HG03558 (cell line): ENCODE data around the gene IQSEC1.

Experiments
- ATAC-seq: cut with Tn5 transposase; IDR thresholded peaks from one replicate; pipeline ENCODE4 v1.9.1; 2021; ENCODE audit warnings: moderate number of reproducible peaks; ENCODE audit not compliant: unreplicated experiment; ENCODE audit errors: extremely low read depth

Gene IQSEC1

GRCh38 chr3:12946649-12947316 lies 126.4 kb downstream of the IQSEC1 start:
- no peak for ATAC-seq

GRCh38 chr3:12946251-12946648 lies 127.0 kb downstream of the IQSEC1 start:
- ATAC-seq: no peak

GRCh38 chr3:12944849-12945248 lies 128.4 kb downstream of the IQSEC1 start:
- no peak for ATAC-seq

- no peak for ATAC-seq
Observed at GRCh38 chr3:12944413-12944812, 128.8 kb downstream of the IQSEC1 start.

- no peak for ATAC-seq
Observed at GRCh38 chr3:12943124-12944021, 129.9 kb downstream of the IQSEC1 start.

GRCh38 chr3:12941495-12942023 lies 131.7 kb downstream of the IQSEC1 start:
- ATAC-seq: no peak

GRCh38 chr3:12940854-12941253 lies 132.4 kb downstream of the IQSEC1 start:
- no peak for ATAC-seq

GRCh38 chr3:12939137-12939536 lies 134.1 kb downstream of the IQSEC1 start:
- no peak for ATAC-seq

- ATAC-seq: no peak
Observed at GRCh38 chr3:12938258-12938711, 134.9 kb downstream of the IQSEC1 start.

- ATAC-seq: no peak
Observed at GRCh38 chr3:12935861-12936830, 137.1 kb downstream of the IQSEC1 start.

GRCh38 chr3:12935023-12935860 lies 138.0 kb downstream of the IQSEC1 start:
- ATAC-seq: no peak

GRCh38 chr3:12934431-12934830 lies 138.8 kb downstream of the IQSEC1 start:
- no peak for ATAC-seq

- no peak for ATAC-seq
Observed at GRCh38 chr3:12933901-12934300, 139.3 kb downstream of the IQSEC1 start.

- ATAC-seq: no peak
Observed at GRCh38 chr3:12932754-12933153, 140.5 kb downstream of the IQSEC1 start.

GRCh38 chr3:12932347-12932746 lies 140.9 kb downstream of the IQSEC1 start:
- ATAC-seq: no peak

- ATAC-seq: no peak
Observed at GRCh38 chr3:12931273-12931905, 141.8 kb downstream of the IQSEC1 start.

- ATAC-seq: no peak
Observed at GRCh38 chr3:12929801-12930200, 143.4 kb downstream of the IQSEC1 start.

GRCh38 chr3:12926660-12927059 lies 146.6 kb downstream of the IQSEC1 start:
- ATAC-seq: no peak

- no peak for ATAC-seq
Observed at GRCh38 chr3:12925648-12926047, 147.6 kb downstream of the IQSEC1 start.
